Measurements from ENCODE around the gene EPN1. TPM values are rescaled to one million over a fixed set of nuclear protein-coding genes. Genes with fewer than 3 reads are reported as not detected.
A peak's percentile ranks its signal among the peaks of the same experiment; 100 is the strongest.

Gene EPN1
- total and polyA plus RNA-seq, 9 of the 15 experiments (the other 6 are each of a cell fraction or from before 2014, with no cell fraction given) = 0.08 to 138 (median 12.7) TPM

DNA sequence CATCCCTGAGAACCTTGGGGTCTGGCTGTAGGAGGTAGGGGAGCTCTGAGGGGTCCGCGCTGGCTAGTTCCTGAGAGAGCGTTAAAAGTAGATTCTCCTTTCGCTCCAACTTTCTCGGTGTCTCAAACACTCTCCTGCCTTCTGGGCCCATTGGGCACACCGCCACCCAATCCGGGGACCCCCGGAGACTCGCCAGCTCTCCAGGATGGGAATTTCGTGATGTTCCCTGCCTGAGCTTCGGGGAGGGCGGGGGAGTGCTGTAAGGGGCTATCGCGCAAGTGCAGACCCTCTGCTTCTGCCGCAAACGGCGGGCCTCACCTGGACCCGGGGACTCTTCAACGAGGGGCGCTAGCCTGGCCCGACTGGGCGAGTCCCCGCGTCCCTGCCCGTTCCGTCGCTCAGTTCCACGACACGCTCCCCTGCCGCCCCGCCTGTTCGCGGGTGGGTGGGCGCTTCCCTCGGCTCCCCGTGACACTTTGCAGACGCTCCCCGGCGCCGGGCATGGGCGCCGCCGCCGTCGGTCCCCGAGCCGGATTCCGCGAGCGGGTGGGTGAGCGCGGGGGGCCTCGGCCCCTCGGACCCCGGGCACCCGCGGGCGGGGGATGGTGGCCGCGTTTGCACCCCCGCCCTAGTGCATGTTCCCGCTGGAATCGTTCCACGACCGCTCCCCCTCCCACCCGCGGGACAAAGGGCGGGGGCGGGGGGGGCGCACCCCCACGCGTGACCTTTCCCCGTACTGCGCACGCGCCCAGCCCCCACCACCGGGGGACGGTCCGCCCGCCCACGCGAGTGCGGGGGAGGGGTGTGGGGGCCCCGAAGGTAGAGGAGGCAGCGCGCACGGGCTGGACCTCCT lies 27.1 kb upstream of the EPN1 start, which contains the start of gene CCDC106 (continued):
- TF ChIP-seq SRSF9 (IDR thresholded peaks at IDR 0.05; ENCODE audit: borderline replicate concordance, low read depth, low read length) (no peak), PTBP1 (IDR thresholded peaks at IDR 0.05; ENCODE audit: low read depth, low read length) (0 out of 2 replicates have a peak, but pooled peaks have one; percentile 21), GATA2 (CRISPR knock-in tag; IDR thresholded peaks at IDR 0.05) (no peak), ATF1 (CRISPR knock-in tag; IDR thresholded peaks at IDR 0.05) (no peak), ATF1 (tag; IDR thresholded peaks at IDR 0.05) (peak; percentile 59), RUNX1 (IDR thresholded peaks at IDR 0.05; ENCODE audit: low read depth) (peak; percentile 31; the same call in 1 of the 2 replicates), ZNF79 (CRISPR knock-in tag; IDR thresholded peaks at IDR 0.05; ENCODE audit: low read depth) (no peak), HCFC1 (IDR thresholded peaks at IDR 0.05; ENCODE audit: low read depth, low read length) (peak; percentile 25; the same call in 1 of the 2 replicates), NR1H2 (CRISPR knock-in tag; IDR thresholded peaks at IDR 0.05) (no peak), NEUROD1 (IDR thresholded peaks at IDR 0.05; ENCODE audit: borderline replicate concordance, low read depth, low read length, partially characterized antibody) (peak; percentile 91), RBM22 (IDR thresholded peaks at IDR 0.05; ENCODE audit: low read depth, low read length, poor library complexity, severe bottlenecking) (peak; percentile 80), TEAD4 (IDR thresholded peaks at IDR 0.05; ENCODE audit: low read length) (peak; percentile 31; the same call in 1 of the 2 replicates), TEAD4 (CRISPR knock-in tag; IDR thresholded peaks at IDR 0.05; ENCODE audit: borderline replicate concordance) (no peak), NFYB (IDR thresholded peaks at IDR 0.05; ENCODE audit: extremely low read depth, insufficient read length) (no peak), CTBP1 (IDR thresholded peaks at IDR 0.05; ENCODE audit: borderline replicate concordance) (peak; percentile 50; the same call in 1 of the 2 replicates), ZNF324 (CRISPR knock-in tag; IDR thresholded peaks at IDR 0.05) (no peak), ARID1B (IDR thresholded peaks at IDR 0.05) (0 out of 2 replicates have a peak, but pooled peaks have one; percentile 42), FOXP1 (CRISPR knock-in tag; IDR thresholded peaks at IDR 0.05) (0 out of 2 replicates have a peak, but pooled peaks have one; percentile 10), GTF2E2 (tag; IDR thresholded peaks at IDR 0.05) (no peak), PHF8 (IDR thresholded peaks at IDR 0.05; ENCODE audit: borderline replicate concordance, low read length) (peak; percentile 48; the same call in 1 of the 2 replicates)
- TF ChIP-seq, protein P1, sequence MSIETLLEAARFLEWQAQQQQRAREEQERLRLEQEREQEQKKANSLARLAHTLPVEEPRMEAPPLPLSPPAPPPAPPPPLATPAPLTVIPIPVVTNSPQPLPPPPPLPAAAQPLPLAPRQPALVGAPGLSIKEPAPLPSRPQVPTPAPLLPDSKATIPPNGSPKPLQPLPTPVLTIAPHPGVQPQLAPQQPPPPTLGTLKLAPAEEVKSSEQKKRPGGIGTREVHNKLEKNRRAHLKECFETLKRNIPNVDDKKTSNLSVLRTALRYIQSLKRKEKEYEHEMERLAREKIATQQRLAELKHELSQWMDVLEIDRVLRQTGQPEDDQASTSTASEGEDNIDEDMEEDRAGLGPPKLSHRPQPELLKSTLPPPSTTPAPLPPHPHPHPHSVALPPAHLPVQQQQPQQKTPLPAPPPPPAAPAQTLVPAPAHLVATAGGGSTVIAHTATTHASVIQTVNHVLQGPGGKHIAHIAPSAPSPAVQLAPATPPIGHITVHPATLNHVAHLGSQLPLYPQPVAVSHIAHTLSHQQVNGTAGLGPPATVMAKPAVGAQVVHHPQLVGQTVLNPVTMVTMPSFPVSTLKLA (conservative IDR thresholded peaks at IDR 0.05) = peak; percentile 27 to 83; a peak in 3 of 4 replicates
- TF ChIP-seq, protein P2, sequence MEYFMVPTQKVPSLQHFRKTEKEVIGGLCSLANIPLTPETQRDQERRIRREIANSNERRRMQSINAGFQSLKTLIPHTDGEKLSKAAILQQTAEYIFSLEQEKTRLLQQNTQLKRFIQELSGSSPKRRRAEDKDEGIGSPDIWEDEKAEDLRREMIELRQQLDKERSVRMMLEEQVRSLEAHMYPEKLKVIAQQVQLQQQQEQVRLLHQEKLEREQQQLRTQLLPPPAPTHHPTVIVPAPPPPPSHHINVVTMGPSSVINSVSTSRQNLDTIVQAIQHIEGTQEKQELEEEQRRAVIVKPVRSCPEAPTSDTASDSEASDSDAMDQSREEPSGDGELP (CRISPR knock-in tag; IDR thresholded peaks at IDR 0.05; ENCODE audit: borderline replicate concordance) = peak; percentile 33; the same call in 1 of the 2 replicates
- TF ChIP-seq, protein P3, sequence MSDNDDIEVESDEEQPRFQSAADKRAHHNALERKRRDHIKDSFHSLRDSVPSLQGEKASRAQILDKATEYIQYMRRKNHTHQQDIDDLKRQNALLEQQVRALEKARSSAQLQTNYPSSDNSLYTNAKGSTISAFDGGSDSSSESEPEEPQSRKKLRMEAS (CRISPR knock-in tag; IDR thresholded peaks at IDR 0.05) = 0 out of 2 replicates have a peak, but pooled peaks have one; percentile 14
